IMR-90 (cell line): ENCODE results near the gene PPP6R3. TPM values are rescaled to one million over a fixed set of nuclear protein-coding genes. Genes with fewer than 3 reads are reported as not detected.

Experiments used
- ATAC-seq: fragments of 200-7000 bp; cut with Tn5 transposase; 2 replicates; pipeline ENCODE4 v1.9.1; 2020; ENCODE audit warnings: low read depth, mild to moderate bottlenecking, moderate library complexity
- BruUV-seq: library from RNA; stranded (reverse); fragments of 400-500 nt; replicated peaks from 2 replicates; lab custom pipeline; 2021; lab: Mats Ljungman, UMichigan
- CTCF ChIA-PET: fragments of 300-600 bp; formaldehyde crosslinking; extraction: SDS; loops from one replicate; lab custom pipeline; 2021; ENCODE audit warnings: antibody characterized with exemption; lab: Yijun Ruan, JAX
- POLR2A ChIA-PET: fragments of 300-600 bp; sonication (Branson Sonifier 250); formaldehyde crosslinking; loops from one replicate; lab custom pipeline; 2022; ENCODE audit warnings: antibody characterized with exemption; ENCODE audit not compliant: unreplicated experiment; lab: Charles Lee
- DNase-seq: peaks from one replicate; pipeline ENCODE4 v3.0.0; 2013
- H2AFZ ChIP-seq: replicated peaks from 2 replicates; pipeline ENCODE3; 2013; ENCODE audit warnings: low read length, mild to moderate bottlenecking; ENCODE audit not compliant: poor library complexity
- H2AK5ac ChIP-seq: 2 replicates; pipeline ENCODE4 v1.6.1; 2013; ENCODE audit warnings: low read depth, low read length, inconsistent platforms
- H2AK9ac ChIP-seq: replicated peaks from 2 replicates; pipeline ENCODE3; 2013; ENCODE audit warnings: mild to moderate bottlenecking, low read depth, low read length, moderate library complexity; ENCODE audit not compliant: poor library complexity
- H2BK120ac ChIP-seq: 2 replicates; pipeline ENCODE4 v1.6.1; 2013; ENCODE audit warnings: low read depth, low read length, inconsistent platforms
- H2BK15ac ChIP-seq: 3 replicates; pipeline ENCODE4 v1.6.1; 2013; ENCODE audit warnings: low read depth, low read length, inconsistent platforms
- H2BK20ac ChIP-seq: 2 replicates; pipeline ENCODE4 v1.6.1; 2013; ENCODE audit warnings: low read depth, mild to moderate bottlenecking, inconsistent platforms, low read length, moderate library complexity
- H2BK5ac ChIP-seq: 2 replicates; pipeline ENCODE4 v1.6.1; 2013; ENCODE audit warnings: mild to moderate bottlenecking, low read depth, low read length, inconsistent platforms; ENCODE audit not compliant: poor library complexity, severe bottlenecking
- H3K14ac ChIP-seq: replicated peaks from 2 replicates; pipeline ENCODE4 v1.6.1; 2013; ENCODE audit warnings: low read depth, low read length, inconsistent platforms
- H3K18ac ChIP-seq: 2 replicates; pipeline ENCODE4 v1.6.1; 2013; ENCODE audit warnings: low read depth, low read length, control low read depth
- H3K23ac ChIP-seq: 2 replicates; pipeline ENCODE4 v1.6.1; 2013; ENCODE audit warnings: low read depth, low read length, inconsistent platforms
- H3K27ac ChIP-seq: 2 replicates; pipeline ENCODE4 v1.5.1; 2013; ENCODE audit warnings: mild to moderate bottlenecking, control low read depth, low read length; ENCODE audit not compliant: insufficient read depth
- H3K27me3 ChIP-seq: 2 replicates; pipeline ENCODE4 v1.6.1; 2013; ENCODE audit warnings: low read length; ENCODE audit not compliant: control insufficient read depth, insufficient read depth
- H3K36me3 ChIP-seq: 2 replicates; pipeline ENCODE4 v1.6.1; 2013; ENCODE audit warnings: low read length, mixed read lengths; ENCODE audit not compliant: control insufficient read depth, insufficient read depth
- H3K4ac ChIP-seq: 2 replicates; pipeline ENCODE4 v1.6.1; 2013; ENCODE audit warnings: low read depth, low read length, inconsistent platforms
- H3K4me1 ChIP-seq: 2 replicates; pipeline ENCODE4 v1.6.1; 2013; ENCODE audit warnings: low read length, mixed read lengths; ENCODE audit not compliant: control insufficient read depth, insufficient read depth
- H3K4me2 ChIP-seq: 2 replicates; pipeline ENCODE4 v1.6.1; 2013; ENCODE audit warnings: low read depth, mild to moderate bottlenecking, control low read depth, low read length, moderate library complexity
- H3K4me3 ChIP-seq: 2 replicates; pipeline ENCODE4 v1.5.1; 2013; ENCODE audit warnings: low read depth, mild to moderate bottlenecking, control low read depth, low read length, moderate library complexity; ENCODE audit not compliant: insufficient read depth
- H3K56ac ChIP-seq: 2 replicates; pipeline ENCODE4 v1.6.1; 2013; ENCODE audit warnings: low read length, inconsistent platforms; ENCODE audit not compliant: insufficient read depth; ENCODE audit errors: extremely low read depth
- H3K79me1 ChIP-seq, 2 experiments: 2 replicates each; pipeline ENCODE4 v1.6.1; 2013; ENCODE audit warnings: low read length in 2 of 2, inconsistent platforms in 1 of 2, low read depth in 1 of 2
- H3K9ac ChIP-seq: 2 replicates; pipeline ENCODE4 v1.6.1; 2013; ENCODE audit warnings: low read depth, low read length, control low read depth
- H3K9me1 ChIP-seq: 2 replicates; pipeline ENCODE4 v1.6.1; 2013; ENCODE audit warnings: low read length, inconsistent platforms; ENCODE audit not compliant: insufficient read depth
- H3K9me3 ChIP-seq: 2 replicates; pipeline ENCODE4 v1.6.1; 2013; ENCODE audit warnings: low read length; ENCODE audit not compliant: control insufficient read depth, insufficient read depth
- H4K20me1 ChIP-seq: 2 replicates; pipeline ENCODE4 v1.6.1; 2013; ENCODE audit warnings: low read length, inconsistent platforms; ENCODE audit not compliant: insufficient read depth
- H4K5ac ChIP-seq: 2 replicates; pipeline ENCODE4 v1.6.1; 2013; ENCODE audit warnings: mild to moderate bottlenecking, low read depth, low read length, control low read depth
- H4K8ac ChIP-seq, 2 experiments: 2 replicates each; pipeline ENCODE4 v1.6.1; 2013; ENCODE audit warnings: low read depth in 2 of 2, low read length in 2 of 2, control low read depth in 1 of 2, inconsistent platforms in 1 of 2
- H4K91ac ChIP-seq: 2 replicates; pipeline ENCODE4 v1.6.1; 2013; ENCODE audit warnings: low read depth, low read length, inconsistent platforms; ENCODE audit not compliant: insufficient read depth
- BHLHE40 ChIP-seq: fragments of 150-350 bp; IDR thresholded peaks from 2 replicates; pipeline ENCODE4 v1.6.1; 2016; ENCODE audit warnings: mild to moderate bottlenecking, low read depth, low read length
- CHD1 ChIP-seq: IDR thresholded peaks from 2 replicates; pipeline ENCODE4 v1.6.1; 2012; ENCODE audit warnings: low read depth, low read length, improper control_type of control experiment
- CTCF ChIP-seq: conservative IDR thresholded peaks from 2 replicates; pipeline ENCODE4 v1.5.1; 2012; ENCODE audit warnings: mild to moderate bottlenecking, low read depth, low read length, improper control_type of control experiment
- FOS ChIP-seq: fragments of 150-350 bp; IDR thresholded peaks from 2 replicates; pipeline ENCODE4 v1.6.1; 2016; ENCODE audit warnings: low read depth, low read length
- MAFK ChIP-seq: IDR thresholded peaks from 2 replicates; pipeline ENCODE4 v1.6.1; 2012; ENCODE audit warnings: low read depth, low read length, improper control_type of control experiment
- MAZ ChIP-seq: IDR thresholded peaks from 2 replicates; pipeline ENCODE4 v1.6.1; 2012; ENCODE audit warnings: low read depth, mild to moderate bottlenecking, low read length, improper control_type of control experiment, moderate library complexity, borderline replicate concordance
- POLR2A ChIP-seq: IDR thresholded peaks from 2 replicates; pipeline ENCODE4 v1.6.1; 2012; ENCODE audit warnings: mild to moderate bottlenecking, low read depth, low read length
- RAD21 ChIP-seq: IDR thresholded peaks from 2 replicates; pipeline ENCODE4 v1.6.1; 2012; ENCODE audit warnings: low read length, improper control_type of control experiment
- RCOR1 ChIP-seq: IDR thresholded peaks from 2 replicates; pipeline ENCODE4 v1.6.1; 2012; ENCODE audit warnings: mild to moderate bottlenecking, low read length, improper control_type of control experiment; ENCODE audit not compliant: insufficient replicate concordance
- RFX5 ChIP-seq: IDR thresholded peaks from 2 replicates; pipeline ENCODE4 v1.8.0; 2012; ENCODE audit warnings: low read depth, mild to moderate bottlenecking, low read length, moderate library complexity
- SMC3 ChIP-seq: fragments of 150-350 bp; IDR thresholded peaks from 2 replicates; pipeline ENCODE4 v1.6.1; 2016; ENCODE audit warnings: low read depth, mild to moderate bottlenecking, antibody characterized with exemption, low read length, moderate library complexity
- USF2 ChIP-seq: fragments of 150-350 bp; IDR thresholded peaks from 2 replicates; pipeline ENCODE4 v1.6.1; 2017; ENCODE audit warnings: mild to moderate bottlenecking, antibody characterized with exemption, low read length, low read depth
- WGBS, 2 experiments: methylation state at CpG; one replicate each; pipeline versions ENCODE4 v1.1.5 to v1.1.7; 2013; ENCODE audit warnings: missing lambda C conversion rate in 2 of 2; ENCODE audit not compliant: insufficient read length in 1 of 2; ENCODE audit errors: extremely low coverage in 2 of 2; 5-methylcytosine and 5-hydroxymethylcytosine counted together
- dilution Hi-C: fragments of 300-500 bp; cut with HindIII; formaldehyde crosslinking; loops from one replicate; pipeline ENCODE4 v1.14.3; 2018; ENCODE audit warnings: low sequenced_read_pairs; ENCODE audit not compliant: unreplicated experiment
- in situ Hi-C: fragments of 300-500 bp; cut with MboI; formaldehyde crosslinking; loops from 3 replicates; pipeline ENCODE4 v1.14.3; 2019; ENCODE audit warnings: low sequenced_read_pairs, inconsistent platforms, mixed read lengths
- intact Hi-C: fragments of 100-400 bp; cut with micrococcal nuclease; formaldehyde crosslinking; loops from 2 replicates; pipeline ENCODE4 v1.10.0; 2022
- polyA plus RNA-seq, 3 experiments: library from polyadenylated mRNA; depleted of rRNA; stranded (reverse); fragments of >200 nt; gene quantifications; 2 replicates each; pipeline ENCODE4 v1.2.3, GENCODE V29; 2012; ENCODE audit warnings: low replicate concordance in 1 of 3
- total RNA-seq: library from RNA; depleted of rRNA; stranded (reverse); fragments of >200 nt; gene quantifications from 2 replicates; pipeline ENCODE4 v1.2.3, GENCODE V29; 2012

The PPP6R3 gene
- total and polyA plus RNA-seq, 2 of the 4 experiments (the other 2 are of a cell fraction) = 29.0 to 123 TPM

DNA sequence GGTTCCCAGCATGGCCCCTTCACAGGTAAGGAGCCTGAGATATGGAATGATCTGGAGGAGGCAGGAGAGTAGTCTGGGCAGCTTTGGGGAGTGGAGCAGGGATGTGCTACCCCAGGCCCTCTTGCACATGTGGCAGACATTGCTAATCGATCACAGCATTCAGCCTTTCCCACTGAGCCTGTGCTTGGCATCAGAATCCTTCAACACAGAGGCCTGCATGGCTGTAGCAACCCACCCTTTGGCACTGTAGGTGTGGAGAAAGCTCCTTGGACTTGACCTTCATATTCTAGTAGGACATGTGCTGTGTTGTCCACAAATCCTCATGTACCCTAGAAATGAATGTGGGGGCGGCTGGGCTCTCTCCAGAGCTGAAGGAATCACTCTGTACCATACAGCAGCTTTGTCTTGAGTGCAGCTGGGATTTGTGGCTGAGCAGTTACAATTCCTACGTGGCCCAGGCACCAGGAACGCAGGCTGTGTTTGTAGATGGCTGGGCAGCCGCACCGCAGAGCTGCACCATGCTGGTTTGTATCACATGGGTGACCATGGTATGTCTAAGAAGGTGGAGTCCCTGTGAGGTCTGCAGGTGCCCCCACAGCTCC lies 21.8 kb upstream of the PPP6R3 start (continued):
- TF ChIP-seq USF2 (no peak), BHLHE40 (no peak), FOS (no peak)

DNA sequence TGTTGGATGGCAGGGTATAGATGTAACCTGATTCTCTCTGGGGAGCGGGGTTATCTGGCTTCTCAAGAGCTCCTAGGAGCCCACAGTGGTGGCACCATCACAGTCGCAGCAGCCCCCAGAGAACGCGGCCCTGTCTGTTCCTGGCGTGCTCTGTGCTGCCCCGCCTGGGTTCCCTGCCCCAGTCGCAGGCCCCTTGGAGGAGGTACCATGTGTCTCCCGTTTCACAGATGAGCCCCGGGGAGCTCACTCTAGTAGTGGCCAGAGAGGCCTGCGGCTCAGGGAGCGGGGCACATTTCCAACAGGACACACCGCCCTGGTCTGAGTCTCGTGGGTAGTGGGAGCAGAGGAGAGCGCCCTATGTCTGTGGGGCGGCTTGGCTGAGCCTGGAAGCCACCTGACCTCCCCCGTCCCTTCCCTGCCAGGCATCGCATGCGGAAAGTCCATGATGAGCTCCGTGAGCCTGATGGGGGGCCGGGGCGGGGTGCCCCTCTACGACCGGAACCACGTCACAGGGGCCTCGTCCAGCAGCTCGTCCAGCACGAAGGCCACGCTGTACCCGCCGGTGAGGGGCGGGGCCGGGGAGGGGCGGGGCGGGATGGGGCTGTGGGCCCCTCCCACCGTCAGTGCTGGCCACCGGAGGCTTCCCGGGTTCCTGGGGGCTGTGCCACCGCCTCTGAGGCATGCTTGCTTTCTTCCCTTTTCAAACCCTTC lies 21.0 kb upstream of the PPP6R3 start:
- no TSS peak for BruUV-seq
- CTCF ChIA-PET = no interaction called here
- Histone ChIP-seq H3K56ac (no peak overlapping the region), H3K9ac (no peak overlapping the region), H3K4me1 (peaks cover 20% of the 10 kb centered on the region), H3K27me3 (no peaks in the 10 kb centered on the region), H3K9me3 (no peaks in the 10 kb centered on the region), H3K4me2 (no peak overlapping the region), H3K4me3 (no peak overlapping the region), H2AK9ac (no peak overlapping the region), H2BK20ac (no peak overlapping the region), H2AK5ac (no peak overlapping the region), H3K4ac (no peak overlapping the region), H3K27ac (no peak overlapping the region), H3K9me1 (peaks cover 19% of the 10 kb centered on the region; the same call in 1 of the 2 replicates), H2BK15ac (no peak overlapping the region), H2BK5ac (no peak overlapping the region), H4K8ac (no peak overlapping the region), H3K23ac (no peak overlapping the region), H3K79me1 (0 out of 4 replicates have a peak, but pooled peaks cover 0 to 2% of the 10 kb centered on the region in 2 experiments), H3K14ac (no peak overlapping the region), H3K36me3 (peaks cover 29% of the 10 kb centered on the region), H2AFZ (no peak overlapping the region), H4K91ac (no peak overlapping the region), H4K5ac (no peak overlapping the region), H4K20me1 (0 out of 2 replicates have a peak, but pooled peaks cover 3% of the 10 kb centered on the region), H2BK120ac (no peak overlapping the region), H3K18ac (no peak overlapping the region)
- in situ Hi-C loops (no loop called here), intact Hi-C loops (no loop called here), dilution Hi-C loops (no loop called here)
- no peak for ATAC-seq
- DNase-seq = no peak
- POLR2A ChIA-PET = no interaction called here
- 97% methylated on average over 6 of the region's 38 CpGs; no CpG with 5 or more reads in 1 of the 2 experiments for WGBS, 2 experiments
- no peak for TF ChIP-seq RFX5
- no peak for TF ChIP-seq MAFK
- no peak for TF ChIP-seq USF2
- no peak for TF ChIP-seq POLR2A
- TF ChIP-seq RCOR1 = no peak
- no peak for TF ChIP-seq CTCF
- TF ChIP-seq FOS = no peak
- no peak for TF ChIP-seq CHD1
- TF ChIP-seq MAZ = no peak
- TF ChIP-seq SMC3 = no peak
- TF ChIP-seq RAD21 = no peak
